Measurements from ENCODE around the gene CFAP210. TPM values are rescaled to one million over a fixed set of nuclear protein-coding genes. Genes with fewer than 3 reads are reported as not detected.

The CFAP210 gene
- total RNA-seq, 1 experiment from 2014 or later: 0.20 TPM

DNA sequence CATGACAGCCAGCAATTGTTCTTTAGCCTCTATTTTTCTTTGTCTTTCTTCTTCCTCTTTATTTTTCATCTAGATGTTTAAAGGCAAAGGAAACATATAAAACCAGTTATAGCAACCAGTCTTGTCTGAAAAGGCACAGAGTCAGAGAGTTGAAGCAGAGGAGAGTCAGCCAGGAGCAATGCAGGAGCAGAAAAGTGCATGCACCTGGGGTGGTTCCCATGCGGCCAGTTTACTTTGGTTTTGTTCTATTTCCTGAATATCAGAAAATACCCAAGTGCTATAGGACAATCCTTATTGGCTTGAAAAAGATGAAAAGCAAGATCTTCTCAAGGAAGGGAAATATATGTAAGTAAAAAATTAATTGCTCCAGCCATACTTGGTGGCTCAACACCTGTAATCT is 44.9 kb downstream of the CFAP210 start:
- POLR2A ChIA-PET: no interaction called here
- H3K36me3 Mint-ChIP-seq: no peaks in the 10 kb centered on the region
- TF ChIP-seq JUN (CRISPR knock-in tag; IDR thresholded peaks at IDR 0.05): no peak
- TF ChIP-seq, protein P1, sequence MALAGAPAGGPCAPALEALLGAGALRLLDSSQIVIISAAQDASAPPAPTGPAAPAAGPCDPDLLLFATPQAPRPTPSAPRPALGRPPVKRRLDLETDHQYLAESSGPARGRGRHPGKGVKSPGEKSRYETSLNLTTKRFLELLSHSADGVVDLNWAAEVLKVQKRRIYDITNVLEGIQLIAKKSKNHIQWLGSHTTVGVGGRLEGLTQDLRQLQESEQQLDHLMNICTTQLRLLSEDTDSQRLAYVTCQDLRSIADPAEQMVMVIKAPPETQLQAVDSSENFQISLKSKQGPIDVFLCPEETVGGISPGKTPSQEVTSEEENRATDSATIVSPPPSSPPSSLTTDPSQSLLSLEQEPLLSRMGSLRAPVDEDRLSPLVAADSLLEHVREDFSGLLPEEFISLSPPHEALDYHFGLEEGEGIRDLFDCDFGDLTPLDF (CRISPR knock-in tag; IDR thresholded peaks at IDR 0.05): no peak
- TF ChIP-seq, protein P2, sequence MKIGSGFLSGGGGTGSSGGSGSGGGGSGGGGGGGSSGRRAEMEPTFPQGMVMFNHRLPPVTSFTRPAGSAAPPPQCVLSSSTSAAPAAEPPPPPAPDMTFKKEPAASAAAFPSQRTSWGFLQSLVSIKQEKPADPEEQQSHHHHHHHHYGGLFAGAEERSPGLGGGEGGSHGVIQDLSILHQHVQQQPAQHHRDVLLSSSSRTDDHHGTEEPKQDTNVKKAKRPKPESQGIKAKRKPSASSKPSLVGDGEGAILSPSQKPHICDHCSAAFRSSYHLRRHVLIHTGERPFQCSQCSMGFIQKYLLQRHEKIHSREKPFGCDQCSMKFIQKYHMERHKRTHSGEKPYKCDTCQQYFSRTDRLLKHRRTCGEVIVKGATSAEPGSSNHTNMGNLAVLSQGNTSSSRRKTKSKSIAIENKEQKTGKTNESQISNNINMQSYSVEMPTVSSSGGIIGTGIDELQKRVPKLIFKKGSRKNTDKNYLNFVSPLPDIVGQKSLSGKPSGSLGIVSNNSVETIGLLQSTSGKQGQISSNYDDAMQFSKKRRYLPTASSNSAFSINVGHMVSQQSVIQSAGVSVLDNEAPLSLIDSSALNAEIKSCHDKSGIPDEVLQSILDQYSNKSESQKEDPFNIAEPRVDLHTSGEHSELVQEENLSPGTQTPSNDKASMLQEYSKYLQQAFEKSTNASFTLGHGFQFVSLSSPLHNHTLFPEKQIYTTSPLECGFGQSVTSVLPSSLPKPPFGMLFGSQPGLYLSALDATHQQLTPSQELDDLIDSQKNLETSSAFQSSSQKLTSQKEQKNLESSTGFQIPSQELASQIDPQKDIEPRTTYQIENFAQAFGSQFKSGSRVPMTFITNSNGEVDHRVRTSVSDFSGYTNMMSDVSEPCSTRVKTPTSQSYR (CRISPR knock-in tag; IDR thresholded peaks at IDR 0.05): no peak
- TF ChIP-seq, protein P3, sequence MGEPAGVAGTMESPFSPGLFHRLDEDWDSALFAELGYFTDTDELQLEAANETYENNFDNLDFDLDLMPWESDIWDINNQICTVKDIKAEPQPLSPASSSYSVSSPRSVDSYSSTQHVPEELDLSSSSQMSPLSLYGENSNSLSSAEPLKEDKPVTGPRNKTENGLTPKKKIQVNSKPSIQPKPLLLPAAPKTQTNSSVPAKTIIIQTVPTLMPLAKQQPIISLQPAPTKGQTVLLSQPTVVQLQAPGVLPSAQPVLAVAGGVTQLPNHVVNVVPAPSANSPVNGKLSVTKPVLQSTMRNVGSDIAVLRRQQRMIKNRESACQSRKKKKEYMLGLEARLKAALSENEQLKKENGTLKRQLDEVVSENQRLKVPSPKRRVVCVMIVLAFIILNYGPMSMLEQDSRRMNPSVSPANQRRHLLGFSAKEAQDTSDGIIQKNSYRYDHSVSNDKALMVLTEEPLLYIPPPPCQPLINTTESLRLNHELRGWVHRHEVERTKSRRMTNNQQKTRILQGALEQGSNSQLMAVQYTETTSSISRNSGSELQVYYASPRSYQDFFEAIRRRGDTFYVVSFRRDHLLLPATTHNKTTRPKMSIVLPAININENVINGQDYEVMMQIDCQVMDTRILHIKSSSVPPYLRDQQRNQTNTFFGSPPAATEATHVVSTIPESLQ (CRISPR knock-in tag; IDR thresholded peaks at IDR 0.05): no peak
- TF ChIP-seq ZNF317 (CRISPR knock-in tag; IDR thresholded peaks at IDR 0.05; ENCODE audit: borderline replicate concordance, low read depth): no peak
- TF ChIP-seq KAT7 (CRISPR knock-in tag; IDR thresholded peaks at IDR 0.05; ENCODE audit: borderline replicate concordance): no peak
- no peak for TF ChIP-seq ZNF423 (CRISPR knock-in tag; IDR thresholded peaks at IDR 0.05)
- TF ChIP-seq, protein P4, sequence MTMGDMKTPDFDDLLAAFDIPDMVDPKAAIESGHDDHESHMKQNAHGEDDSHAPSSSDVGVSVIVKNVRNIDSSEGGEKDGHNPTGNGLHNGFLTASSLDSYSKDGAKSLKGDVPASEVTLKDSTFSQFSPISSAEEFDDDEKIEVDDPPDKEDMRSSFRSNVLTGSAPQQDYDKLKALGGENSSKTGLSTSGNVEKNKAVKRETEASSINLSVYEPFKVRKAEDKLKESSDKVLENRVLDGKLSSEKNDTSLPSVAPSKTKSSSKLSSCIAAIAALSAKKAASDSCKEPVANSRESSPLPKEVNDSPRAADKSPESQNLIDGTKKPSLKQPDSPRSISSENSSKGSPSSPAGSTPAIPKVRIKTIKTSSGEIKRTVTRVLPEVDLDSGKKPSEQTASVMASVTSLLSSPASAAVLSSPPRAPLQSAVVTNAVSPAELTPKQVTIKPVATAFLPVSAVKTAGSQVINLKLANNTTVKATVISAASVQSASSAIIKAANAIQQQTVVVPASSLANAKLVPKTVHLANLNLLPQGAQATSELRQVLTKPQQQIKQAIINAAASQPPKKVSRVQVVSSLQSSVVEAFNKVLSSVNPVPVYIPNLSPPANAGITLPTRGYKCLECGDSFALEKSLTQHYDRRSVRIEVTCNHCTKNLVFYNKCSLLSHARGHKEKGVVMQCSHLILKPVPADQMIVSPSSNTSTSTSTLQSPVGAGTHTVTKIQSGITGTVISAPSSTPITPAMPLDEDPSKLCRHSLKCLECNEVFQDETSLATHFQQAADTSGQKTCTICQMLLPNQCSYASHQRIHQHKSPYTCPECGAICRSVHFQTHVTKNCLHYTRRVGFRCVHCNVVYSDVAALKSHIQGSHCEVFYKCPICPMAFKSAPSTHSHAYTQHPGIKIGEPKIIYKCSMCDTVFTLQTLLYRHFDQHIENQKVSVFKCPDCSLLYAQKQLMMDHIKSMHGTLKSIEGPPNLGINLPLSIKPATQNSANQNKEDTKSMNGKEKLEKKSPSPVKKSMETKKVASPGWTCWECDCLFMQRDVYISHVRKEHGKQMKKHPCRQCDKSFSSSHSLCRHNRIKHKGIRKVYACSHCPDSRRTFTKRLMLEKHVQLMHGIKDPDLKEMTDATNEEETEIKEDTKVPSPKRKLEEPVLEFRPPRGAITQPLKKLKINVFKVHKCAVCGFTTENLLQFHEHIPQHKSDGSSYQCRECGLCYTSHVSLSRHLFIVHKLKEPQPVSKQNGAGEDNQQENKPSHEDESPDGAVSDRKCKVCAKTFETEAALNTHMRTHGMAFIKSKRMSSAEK (CRISPR knock-in tag; IDR thresholded peaks at IDR 0.05; ENCODE audit: borderline replicate concordance): no peak
- no peak for TF ChIP-seq JAZF1 (CRISPR knock-in tag; IDR thresholded peaks at IDR 0.05)
- no peak for TF ChIP-seq RORB (CRISPR knock-in tag; IDR thresholded peaks at IDR 0.05)
- TF ChIP-seq IRF2 (CRISPR knock-in tag; IDR thresholded peaks at IDR 0.05; ENCODE audit: borderline replicate concordance, low read depth): no peak
- no peak for TF ChIP-seq ZNF416 (CRISPR knock-in tag; IDR thresholded peaks at IDR 0.05)
- no peak overlapping the region for H3K4me3 Mint-ChIP-seq
- H3K27me3 Mint-ChIP-seq (ENCODE audit: low read depth): no peaks in the 10 kb centered on the region
- no peak for DNase-seq (ENCODE audit: low spot score)
- CTCF ChIA-PET: no interaction called here
- ATAC-seq: no peak
- H3K4me1 Mint-ChIP-seq: no peaks in the 10 kb centered on the region
- no peak overlapping the region for H3K27ac Mint-ChIP-seq
- no peaks in the 10 kb centered on the region for H3K9me3 Mint-ChIP-seq

DNA sequence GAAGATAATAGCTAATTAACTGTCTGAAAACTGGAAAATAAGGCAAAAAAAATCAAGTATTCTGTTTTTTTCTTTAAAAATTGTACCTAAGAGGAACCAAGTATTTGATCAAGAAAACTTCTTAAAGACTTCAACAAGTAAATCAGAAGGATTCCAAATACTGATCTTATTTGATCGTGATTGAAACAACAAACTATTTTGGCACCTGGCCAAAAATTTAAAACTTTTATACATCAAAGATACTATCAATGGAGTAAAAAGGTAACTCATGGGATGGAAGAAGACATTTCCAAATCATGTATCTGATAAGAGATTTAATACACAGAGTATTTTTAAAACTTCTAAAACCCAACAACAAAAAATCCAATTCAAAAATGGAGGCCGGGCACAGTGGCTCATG is 46.7 kb downstream of the CFAP210 start:
- Mint-ChIP-seq H3K36me3 (no peaks in the 10 kb centered on the region), H3K9me3 (no peaks in the 10 kb centered on the region), H3K27ac (no peak overlapping the region), H3K4me3 (no peak overlapping the region), H3K27me3 (ENCODE audit: low read depth) (no peaks in the 10 kb centered on the region), H3K4me1 (no peaks in the 10 kb centered on the region)
- CTCF ChIA-PET: no interaction called here
- no peak for DNase-seq (ENCODE audit: low spot score)
- POLR2A ChIA-PET: no interaction called here
- no peak for TF ChIP-seq ZNF138 (CRISPR knock-in tag; conservative IDR thresholded peaks at IDR 0.05)
- no peak for TF ChIP-seq NFE2L1 (CRISPR knock-in tag; IDR thresholded peaks at IDR 0.05)
- ATAC-seq: no peak
